Measurements from ENCODE around the gene VTA1.
"Not testable (repeated sequence)": the region's sequence is repeated elsewhere in the genome, so short reads cannot be mapped to it uniquely, and the experiment has no call there.

VTA1 gene

DNA sequence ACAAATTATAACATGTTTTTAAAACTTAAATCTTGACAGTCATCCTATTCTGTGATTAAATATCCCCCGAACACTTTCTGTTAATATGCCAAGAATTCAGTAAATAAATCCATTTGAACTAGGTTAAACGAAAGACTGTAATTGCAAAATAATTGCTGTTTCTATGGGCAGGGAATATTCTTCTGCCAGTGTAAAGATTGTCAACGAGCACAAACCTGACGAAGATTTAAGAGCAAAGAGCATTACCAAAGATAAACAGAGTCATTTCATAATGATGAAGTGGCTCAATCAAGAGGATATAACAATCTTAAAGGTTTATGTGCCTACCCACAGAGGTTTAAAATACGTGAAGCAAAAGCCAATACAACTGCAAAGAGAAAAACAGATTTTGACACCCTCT, 78.5 kb downstream of the VTA1 start:
- DNase-seq (ENCODE audit: low read depth in 2 of 2) = no peak

DNA sequence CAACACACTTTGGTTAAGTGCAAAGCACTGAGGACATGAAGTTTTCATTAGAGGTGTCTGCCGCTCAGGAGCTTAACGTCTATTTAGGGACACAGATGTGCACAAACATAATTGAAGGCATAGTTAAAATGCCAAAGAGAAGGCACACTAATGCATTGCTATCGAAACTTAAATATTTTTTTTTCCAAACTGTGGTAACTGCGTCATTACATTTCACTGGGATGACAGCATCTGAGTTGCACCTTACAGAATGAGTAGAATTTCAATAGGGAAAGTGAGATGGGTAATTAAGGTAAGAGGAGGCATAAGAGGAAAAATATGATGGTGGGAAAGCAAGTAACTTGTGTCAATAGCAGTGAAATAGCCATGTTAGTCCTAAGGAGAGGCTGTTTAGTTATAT, 79.7 kb downstream of the VTA1 start:
- DNase-seq (ENCODE audit: low read depth in 2 of 2) = no peak

GRCh38 chr6:142229518-142230270, 82.6 kb downstream of the VTA1 start:
- not testable (repeated sequence) for DNase-seq (ENCODE audit: low read depth in 2 of 2)

- DNase-seq (ENCODE audit: low read depth in 2 of 2) = peak; percentile 4 to 18
Measured at GRCh38 chr6:142232206-142233044, 85.4 kb downstream of the VTA1 start.

GRCh38 chr6:142233945-142234682, 87.1 kb downstream of the VTA1 start:
- DNase-seq (ENCODE audit: low read depth in 2 of 2) = no peak

DNA sequence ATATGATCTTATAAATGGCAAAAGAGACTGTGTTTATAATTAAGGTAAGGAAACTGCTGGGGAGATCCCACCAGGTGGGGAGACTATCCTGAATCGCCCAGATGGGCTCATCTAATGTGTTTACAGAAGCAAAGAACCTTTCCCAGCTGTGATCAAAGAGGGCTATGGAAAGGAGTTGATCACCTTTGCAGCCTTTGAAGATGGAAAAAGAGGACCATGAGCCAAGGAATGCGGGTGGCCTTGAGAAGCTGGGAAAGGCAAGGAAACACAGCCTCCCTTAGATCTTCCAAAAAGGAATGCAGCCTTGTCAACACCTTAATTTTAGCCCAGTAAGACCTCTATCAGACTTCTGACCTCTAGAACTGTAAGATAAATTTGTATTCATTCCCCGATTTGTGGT, 88.2 kb downstream of the VTA1 start:
- no peak for DNase-seq (ENCODE audit: low read depth in 2 of 2)

- no peak for DNase-seq (ENCODE audit: low read depth in 2 of 2)
Measured at GRCh38 chr6:142235791-142236190, 88.7 kb downstream of the VTA1 start.

DNA sequence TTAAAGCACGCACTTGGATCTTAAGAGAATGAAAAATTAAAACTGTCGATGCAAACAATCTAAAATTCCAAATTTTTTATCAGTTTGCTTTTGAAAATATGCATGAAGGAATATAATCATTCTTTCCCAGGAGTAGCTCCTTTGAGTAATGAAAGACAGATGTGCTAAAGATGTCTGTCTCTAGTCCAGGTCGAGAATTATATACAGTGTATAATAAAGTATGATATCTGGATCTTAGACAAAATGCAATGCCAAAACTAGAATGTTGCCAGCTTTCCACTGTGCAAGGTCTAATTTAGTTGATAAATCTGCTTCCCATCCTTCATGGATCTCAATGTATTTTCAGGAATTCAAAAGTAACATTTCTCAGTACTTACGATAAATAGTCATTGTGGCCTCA, 89.6 kb downstream of the VTA1 start:
- no peak for DNase-seq (ENCODE audit: low read depth in 2 of 2)

DNA sequence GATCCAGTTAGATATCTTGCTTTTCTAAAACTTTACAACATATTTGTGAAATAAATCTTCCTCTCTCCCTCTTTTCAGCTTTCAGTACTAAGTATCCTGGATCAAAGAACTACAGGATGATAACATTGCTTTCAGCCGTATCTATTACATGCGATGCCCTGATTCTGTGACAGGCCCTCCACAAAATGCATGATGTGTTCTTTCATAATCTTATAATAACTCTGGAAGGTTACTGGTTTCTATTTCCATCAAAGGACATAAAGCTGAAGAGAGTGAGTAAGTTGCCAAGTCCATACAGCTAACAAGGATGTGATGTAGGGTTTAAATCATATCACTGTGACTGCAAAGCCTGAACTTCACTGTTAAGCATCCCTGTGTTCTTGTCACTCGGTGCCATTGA, 91.8 kb downstream of the VTA1 start:
- DNase-seq (ENCODE audit: low read depth in 2 of 2) = no peak

DNA sequence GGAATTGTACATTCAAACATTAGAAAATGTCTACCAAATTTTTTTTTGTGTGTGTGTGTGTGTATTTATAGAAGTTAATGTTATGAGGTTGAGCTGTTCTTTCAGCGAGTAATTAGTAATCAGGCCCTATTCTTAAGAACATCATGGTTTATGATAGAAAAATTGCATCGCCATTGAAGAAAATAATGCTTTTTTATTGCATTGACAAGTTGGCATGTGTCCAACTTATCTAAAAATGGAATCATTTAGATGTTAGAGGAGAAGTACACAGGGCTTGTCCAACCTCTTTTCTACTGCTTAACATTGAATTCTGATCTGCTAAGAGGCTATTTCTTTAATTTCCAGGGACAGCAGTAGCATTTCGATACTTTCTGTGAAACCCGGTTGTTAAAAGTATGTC, 93.1 kb downstream of the VTA1 start:
- DNase-seq (ENCODE audit: low read depth in 2 of 2) = no peak

GRCh38 chr6:142241061-142241460, 94.0 kb downstream of the VTA1 start:
- no peak for DNase-seq (ENCODE audit: low read depth in 2 of 2)

DNA sequence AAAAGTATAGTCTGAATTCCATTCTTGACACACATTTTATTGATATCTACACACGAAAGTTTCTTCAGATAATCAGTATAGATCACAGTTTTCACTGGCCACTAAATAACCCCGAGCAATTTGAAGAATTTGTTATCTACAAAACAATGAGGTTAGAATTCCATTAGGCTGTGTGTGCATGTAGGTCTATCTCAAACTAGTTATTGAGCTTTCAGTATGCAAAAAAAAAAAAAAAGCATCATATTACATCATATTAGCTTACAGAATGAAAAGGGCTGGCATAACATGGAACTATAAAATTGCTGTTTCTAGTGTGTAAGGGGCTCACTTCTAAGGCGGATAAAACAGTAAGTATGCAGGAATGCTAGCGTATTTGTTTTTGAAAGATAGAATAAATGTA, 95.2 kb downstream of the VTA1 start:
- DNase-seq (ENCODE audit: low read depth in 2 of 2) = no peak

DNA sequence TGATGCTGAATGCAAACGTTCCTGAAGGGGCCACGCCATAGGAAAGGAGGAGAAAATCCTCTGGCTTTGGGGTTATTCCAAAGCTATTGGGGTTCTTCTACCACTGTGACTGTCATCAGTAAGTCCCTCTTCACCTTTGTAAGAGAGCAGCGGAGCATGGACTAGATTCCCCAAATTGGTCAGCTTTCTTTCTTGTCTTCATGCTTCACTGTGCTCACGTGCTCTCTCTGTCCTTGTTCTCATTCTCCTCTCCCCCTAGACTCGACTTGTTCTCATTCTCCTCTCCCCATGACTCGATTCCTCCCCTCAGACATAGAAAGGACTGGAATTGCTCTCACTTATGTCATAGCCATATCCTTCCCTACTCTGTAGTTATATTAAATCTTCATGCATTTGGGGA, 99.9 kb downstream of the VTA1 start:
- DNase-seq (ENCODE audit: low read depth in 2 of 2) = no peak

GRCh38 chr6:142249266-142249665, 102.2 kb downstream of the VTA1 start:
- no peak for DNase-seq (ENCODE audit: low read depth in 2 of 2)

DNA sequence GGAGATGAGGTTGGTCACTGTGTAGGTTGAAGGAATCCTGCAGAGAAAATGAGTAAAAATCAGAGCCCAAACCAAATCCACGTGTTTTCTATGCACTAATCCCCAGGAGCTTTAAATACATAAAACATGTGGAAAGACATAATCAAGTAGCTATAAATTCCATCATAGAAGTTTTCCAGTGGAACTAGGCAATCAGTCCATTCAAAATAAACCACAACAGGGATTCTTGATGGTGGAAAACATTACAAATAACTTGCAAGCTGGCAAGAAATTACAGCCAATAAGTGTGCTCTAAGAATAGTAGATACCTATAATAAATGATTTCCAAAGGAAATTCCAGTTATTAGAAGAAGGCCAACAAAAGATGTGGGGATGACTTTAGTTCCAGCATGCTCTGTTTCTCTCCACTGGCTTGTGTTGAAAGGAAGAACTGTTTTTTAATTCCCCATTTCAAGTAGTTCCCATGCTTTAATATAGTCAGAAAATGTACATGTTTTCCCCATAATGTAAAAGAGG, 104.9 kb downstream of the VTA1 start:
- DNase-seq (ENCODE audit: low read depth in 2 of 2) = no peak

DNA sequence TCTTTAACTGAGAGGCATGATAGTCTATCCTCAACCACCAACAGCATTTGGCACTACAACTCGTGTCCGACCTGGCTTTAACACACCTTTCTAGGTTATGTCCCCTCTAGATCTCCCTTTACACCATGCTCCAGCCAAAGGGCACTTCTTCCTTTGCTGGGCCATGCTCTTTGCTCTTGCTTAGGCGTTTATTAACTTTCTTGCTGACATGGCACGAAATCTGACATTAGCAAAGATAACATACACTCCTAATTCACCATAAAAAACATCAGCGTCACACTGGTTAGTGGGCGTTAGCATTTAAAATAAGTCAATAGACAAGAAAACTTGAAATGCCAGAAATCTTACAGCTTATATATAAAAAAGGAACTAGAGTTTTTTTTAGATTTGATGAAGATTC, 107.5 kb downstream of the VTA1 start:
- DNase-seq (ENCODE audit: low read depth in 2 of 2) = no peak

- no peak for DNase-seq (ENCODE audit: low read depth in 2 of 2)
Measured at GRCh38 chr6:142255785-142256184, 108.7 kb downstream of the VTA1 start.

GRCh38 chr6:142258305-142258704, 111.2 kb downstream of the VTA1 start:
- no peak for DNase-seq (ENCODE audit: low read depth in 2 of 2)

- no peak for DNase-seq (ENCODE audit: low read depth in 2 of 2)
Measured at GRCh38 chr6:142258757-142259156, 111.7 kb downstream of the VTA1 start.

- DNase-seq (ENCODE audit: low read depth in 2 of 2) = no peak
Measured at GRCh38 chr6:142260748-142261147, 113.7 kb downstream of the VTA1 start.

- DNase-seq (ENCODE audit: low read depth in 2 of 2) = no peak
Measured at GRCh38 chr6:142262231-142262630, 115.2 kb downstream of the VTA1 start.

- DNase-seq (ENCODE audit: low read depth in 2 of 2) = no peak
Measured at GRCh38 chr6:142265476-142265875, 118.4 kb downstream of the VTA1 start.

All from stimulated activated CD8-positive, alpha-beta memory T cell treated with anti-CD3 and anti-CD28 coated beads, Interleukin-2, amount 100 ng/mL, for 48 hours (primary cell).